Stimulated activated CD4-positive, alpha-beta T cell treated with anti-CD3 and anti-CD28 coated beads, Interleukin-12 subunit alpha, Interleukin-12 subunit beta, amount 100 ng/mL, for 24 hours (primary cell): Measurements from ENCODE around the gene SDF4.

ENCODE experiments used
- DNase-seq, 2 experiments: peaks; one replicate each; pipeline ENCODE4 v3.0.0-alpha.2; 2020; ENCODE audit warnings: low read depth in 2 of 2

The SDF4 gene, protein sequence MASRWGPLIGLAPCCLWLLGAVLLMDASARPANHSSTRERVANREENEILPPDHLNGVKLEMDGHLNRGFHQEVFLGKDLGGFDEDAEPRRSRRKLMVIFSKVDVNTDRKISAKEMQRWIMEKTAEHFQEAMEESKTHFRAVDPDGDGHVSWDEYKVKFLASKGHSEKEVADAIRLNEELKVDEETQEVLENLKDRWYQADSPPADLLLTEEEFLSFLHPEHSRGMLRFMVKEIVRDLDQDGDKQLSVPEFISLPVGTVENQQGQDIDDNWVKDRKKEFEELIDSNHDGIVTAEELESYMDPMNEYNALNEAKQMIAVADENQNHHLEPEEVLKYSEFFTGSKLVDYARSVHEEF

DNA sequence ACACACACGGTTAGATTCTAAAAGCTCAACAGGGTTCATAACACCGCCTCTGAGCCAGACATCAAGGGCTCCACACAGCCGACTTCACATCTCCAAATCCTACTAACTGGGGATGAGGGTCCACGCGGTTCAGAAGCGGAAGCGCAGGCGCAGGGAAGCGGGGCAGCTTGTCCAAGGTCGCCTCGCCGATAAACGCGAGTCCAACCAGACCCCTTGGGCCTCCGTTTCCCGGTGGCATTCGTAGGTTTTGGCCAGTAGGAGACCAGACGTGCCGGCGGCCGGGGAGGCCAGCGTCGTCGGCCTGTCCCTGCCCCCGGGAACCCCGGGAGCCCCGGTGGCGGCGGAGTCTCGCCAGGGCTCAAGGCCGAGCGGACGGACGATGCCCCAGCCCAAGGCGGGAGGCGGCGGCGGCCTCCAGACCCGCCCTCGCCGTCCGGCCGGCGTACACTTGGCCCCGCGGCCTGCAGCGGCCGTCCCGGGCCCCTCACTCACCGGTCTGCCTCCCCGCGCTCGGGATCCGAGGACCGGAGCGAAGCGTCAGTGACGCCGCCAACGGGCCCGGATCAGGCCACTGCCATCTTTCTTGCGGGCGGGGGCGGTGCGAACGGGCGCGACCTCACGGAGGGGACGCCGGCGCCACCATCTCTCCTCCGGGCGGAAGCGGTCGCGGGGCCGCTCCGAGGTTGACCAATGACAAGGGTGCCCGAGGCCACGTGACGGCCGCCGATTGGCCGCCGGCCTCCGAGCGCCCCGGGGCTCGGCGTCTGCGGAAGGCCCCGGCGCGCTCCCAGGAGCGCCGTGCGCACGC is at the start of gene SDF4:
Gene SDF4, minus strand, starts transcription at position 602 of the 808 bp plus-strand sequence. CDS start 3,229 bp downstream, outside the sequence.
- peak; percentile 93 for DNase-seq

DNA sequence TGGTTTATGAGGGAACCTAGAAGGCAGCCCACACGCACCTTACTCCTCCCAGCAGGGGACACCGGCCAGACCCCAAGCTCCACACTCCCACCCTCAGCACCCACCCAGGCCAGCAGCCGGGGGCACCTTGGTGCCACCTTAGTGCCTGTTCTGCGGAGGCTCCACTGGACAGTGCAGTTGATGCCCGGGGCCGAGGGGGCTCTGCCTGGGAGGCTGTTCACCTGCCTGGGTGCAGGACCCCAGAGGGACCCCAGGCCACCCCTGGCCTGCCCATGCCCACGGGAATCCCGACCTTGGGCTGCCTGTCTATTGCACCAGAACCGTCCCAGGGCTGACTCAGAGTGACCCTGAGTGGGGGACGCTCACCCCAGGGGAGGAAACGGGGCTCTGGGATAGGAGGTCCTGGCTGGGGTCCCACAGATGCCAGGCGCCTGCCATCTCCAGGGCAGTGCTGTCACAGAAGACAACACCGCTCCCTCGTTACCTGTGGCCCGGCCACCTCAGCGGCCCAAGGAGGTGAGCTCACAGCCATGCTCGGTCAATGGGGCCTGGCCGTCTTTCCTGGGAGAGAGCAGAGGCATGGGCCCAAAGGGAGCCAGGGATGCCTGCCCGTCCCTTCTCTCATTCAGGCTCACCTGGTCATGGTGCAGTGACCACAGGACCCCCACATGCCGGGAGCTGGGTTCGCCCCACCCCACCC is 49.1 kb upstream of the SDF4 start:
- DNase-seq, result no peak

DNA sequence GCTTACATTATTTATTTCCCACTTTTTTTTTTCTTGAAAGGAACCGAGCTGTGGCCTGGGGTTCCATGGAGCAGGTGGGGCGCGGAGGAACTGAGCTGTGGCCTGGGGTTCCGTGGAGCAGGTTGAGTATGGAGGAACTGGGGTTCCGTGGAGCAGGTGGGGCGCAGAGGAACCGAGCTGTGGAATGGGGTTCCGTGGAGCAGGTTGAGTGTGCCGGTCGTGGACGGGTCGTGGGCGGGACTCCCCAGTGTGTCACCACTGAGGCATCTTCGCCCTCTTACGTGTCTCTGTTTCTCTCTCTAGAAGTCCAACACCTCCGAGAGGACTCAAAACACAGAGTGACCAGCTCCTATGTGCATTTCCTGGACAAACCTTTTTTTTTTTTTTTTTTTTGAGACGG is 47.2 kb upstream of the SDF4 start:
- no peak for DNase-seq

DNA sequence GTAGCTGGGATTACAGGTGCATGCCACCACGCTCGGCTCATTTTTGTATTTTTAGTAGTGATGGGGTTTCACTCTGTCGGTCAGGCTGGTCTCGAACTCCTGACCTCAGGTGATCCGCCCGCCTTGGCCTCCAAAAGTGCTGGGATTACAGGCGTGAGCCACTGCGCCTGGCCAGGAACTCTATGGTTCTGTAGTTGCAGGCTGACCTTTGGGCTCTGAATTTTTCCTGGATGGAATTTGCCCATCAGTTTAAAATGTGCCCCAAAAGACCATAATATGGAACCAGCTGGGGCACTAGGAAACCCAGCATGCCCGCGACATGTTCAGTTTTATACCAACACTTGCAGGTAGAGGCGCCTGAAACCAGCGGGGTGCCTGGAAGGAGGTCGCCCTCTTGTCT is 46.8 kb upstream of the SDF4 start:
- DNase-seq, result no peak

DNA sequence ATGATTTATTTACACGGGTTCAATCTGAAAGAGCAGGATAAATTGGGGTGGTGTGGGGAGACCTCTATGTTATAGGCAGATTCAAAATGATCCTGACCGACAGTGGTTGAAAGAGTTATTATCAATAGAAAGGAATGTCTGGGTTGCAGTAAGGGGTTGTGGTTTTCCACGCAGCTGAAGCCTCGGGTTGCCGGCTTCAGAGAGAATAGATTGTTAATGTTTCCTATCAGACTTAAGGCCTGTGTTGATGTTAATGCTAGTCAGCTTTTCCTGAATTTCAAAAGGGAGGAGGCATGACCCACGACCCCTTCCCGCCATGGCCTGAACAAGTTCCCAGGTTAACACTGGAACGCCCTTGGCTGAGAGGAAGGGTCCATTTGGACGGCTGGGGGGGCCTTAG is 44.0 kb upstream of the SDF4 start:
- no peak for DNase-seq

DNA sequence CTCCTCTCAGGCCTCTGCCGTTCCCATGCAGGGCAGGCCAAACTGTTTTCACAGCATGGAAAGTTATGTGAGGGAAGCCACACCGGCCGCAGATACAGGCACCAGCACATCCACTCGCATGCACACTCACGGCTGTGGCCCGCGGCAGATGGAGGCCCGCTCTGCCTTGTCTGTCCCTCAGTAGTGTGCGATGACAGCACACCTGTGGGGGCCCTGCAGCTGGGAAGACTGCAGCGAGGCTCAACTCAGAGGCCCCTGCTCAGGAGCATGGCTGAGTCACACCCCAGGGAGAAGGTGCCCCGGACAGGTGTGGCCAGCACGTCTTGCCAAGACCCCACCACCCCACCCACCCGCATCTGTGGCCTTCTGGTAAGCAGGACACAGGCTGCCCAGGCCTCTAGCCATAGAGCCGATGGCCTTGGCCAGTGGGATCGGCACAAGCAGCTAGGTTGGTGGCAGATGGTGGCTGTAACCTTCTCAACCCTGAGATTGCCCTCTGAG is 43.2 kb upstream of the SDF4 start:
- no peak for DNase-seq

DNA sequence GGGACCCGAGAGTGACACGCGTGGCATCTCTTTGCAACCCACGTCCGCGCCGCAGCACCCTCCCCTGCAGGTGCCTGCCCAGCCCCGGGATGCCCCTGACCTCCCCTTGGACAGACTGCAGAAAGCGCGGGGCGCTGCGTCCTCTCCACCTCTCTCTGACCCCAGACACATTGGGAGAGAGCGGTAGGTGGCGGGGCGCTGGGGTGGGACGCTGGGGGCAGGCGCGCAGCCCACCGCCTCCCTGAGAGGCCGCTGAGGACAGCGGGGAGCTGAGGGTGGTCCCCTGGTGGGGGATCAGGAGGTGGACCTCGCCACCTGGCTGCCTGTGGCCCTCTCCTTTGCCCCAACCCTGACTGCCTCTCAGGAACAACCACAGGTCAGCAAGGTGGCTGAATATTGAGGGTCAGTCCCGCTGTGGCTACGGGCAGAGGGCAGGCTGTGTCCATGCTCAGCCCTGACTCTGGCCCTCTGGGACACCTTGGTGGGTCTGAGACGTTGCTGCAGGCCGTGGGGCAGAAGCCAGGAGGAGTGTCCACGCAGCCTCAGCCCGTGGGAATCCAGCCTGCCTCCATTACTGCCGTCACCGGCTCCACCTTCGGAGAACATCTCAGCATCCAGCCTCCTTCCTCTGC is 42.6 kb upstream of the SDF4 start:
- no peak for DNase-seq

DNA sequence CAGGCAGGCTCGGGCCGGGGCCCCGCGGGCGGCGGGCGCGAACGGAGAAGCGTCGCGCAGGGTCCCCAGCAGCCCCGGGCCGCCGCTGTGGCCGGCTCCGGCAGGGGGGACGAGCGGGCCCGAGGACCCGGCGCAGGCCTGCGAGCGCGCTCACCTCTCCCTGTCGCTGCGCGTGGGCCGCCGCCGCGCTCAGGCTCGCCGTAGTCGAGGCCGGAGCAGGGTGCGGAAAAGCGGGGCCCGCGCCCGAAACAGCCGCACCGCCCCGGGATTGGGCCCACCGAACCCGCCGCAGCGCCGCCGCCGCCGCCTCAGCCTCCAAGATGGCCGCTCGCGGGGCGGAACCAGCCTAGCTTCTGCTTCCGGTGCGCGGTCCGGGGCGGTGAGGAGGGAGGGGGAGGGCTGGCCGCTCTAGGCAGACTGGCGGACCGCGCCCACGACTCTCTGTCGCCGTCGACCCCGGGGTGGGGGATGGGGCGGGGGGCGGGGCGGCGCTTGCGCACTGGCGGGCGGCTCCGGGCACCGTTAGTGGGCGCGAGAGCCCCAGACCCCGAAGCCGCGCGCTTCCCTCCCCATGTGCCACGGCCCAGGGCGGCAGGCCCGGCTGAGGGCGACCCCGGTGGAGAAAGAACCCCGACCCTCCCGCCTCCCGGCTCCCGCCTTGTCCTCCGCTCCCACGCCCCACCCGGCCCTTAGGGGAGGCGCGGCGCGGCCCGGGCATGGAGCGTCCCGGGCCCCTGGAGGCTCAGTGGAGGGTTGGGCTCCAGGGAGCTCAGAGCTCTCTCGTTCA is 41.9 kb upstream of the SDF4 start, which contains the start of gene UBE2J2:
Gene UBE2J2, minus strand, starts transcription at position 343 of the 787 bp plus-strand sequence. CDS start 5,862 bp downstream, outside the sequence.
- peak; percentile 90 to 95 for DNase-seq

DNA sequence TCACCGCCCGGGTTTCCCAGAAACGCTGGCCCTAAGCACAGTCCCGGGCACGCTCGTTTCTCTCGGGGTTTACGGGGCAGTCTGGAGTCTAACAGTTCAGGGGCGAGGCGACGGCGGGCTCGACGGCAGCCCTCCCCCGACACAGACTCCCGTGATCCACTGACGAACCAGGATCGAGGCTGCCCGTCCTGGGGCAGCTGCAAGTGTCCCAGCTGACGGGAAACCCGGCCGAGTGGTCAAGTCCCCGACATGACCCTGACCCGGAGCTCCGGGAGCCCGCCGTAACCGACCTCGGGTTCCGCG is 41.4 kb upstream of the SDF4 start:
- DNase-seq, result no peak

DNA sequence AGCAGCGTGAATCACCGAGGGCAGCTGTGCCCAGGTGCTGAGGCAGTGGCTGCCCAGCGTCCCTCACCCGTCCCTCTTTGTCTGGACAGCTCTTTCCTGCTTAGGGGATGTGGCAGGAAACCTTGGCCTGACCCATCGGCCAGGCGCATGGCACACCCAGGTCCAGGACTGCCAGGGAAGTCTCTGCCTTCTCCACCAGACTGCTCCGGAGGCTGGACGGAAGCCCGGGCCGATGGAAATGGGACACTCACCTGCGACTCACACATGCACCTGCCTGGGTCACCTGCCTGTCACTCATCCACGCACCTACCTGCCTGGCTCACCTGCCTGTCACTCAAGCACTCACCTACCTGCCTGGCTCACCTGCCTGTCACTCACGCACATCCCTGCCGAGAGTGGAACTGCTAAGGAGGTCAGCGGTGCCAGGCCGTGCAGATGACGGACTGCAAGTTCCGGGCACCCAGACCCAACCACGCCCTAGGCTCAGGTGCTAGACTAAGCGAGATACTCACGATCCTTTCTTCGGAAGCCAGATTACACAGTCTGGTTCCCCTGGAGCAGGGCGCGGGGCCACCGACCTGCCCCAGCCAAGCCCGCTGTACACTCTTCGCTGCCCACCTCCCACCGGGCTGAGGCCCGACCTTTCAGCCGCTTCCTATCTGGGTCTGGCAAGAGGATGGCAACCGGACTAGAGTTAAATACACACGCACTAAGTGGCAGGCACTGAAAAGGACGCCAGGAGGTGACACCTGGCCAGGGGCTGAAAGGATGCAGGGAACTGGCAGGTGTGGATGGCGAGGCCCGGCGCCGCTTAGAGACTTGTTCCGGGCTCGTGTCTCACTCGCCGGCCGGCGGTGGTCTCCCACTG is 40.8 kb upstream of the SDF4 start:
- no peak for DNase-seq

DNA sequence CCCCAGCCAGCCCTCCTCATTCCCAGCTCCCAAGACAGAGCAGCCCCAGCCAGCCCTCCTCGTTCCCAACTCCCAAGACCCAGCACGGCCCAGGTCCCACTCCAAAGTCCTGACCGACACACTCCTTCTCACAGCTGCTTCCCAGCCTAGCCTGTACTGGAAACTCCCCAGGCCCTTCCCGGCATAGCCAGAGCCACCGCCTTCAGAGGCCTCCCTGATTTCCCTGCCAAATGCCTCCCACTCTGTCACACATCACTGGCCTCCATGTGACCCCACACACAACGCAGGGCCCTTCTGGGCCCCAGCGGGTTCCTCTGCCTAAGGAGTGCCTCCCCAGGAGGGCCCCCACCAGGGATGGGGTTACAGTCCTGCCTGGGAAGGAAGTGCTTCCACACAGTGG is 39.0 kb upstream of the SDF4 start:
- no peak for DNase-seq

DNA sequence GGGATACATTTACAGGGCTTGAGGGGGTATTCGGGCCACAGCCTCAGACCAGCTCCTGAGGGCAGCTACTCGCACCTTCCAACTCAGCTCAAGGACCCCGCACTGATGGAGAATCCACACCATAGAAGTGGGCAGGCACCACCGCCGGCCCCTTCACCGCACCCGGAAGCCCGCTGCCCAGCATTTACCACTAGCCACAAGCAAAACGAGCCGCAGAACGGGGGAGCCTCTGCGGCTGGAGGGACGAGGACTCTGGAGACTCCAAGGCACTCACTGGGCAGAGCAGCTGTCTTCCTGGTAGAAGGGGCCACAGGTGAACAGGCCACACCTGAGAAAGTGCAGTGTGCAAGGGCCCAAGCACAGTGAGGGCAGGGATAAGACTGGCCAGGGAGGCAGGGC is 36.5 kb upstream of the SDF4 start:
- no peak for DNase-seq

DNA sequence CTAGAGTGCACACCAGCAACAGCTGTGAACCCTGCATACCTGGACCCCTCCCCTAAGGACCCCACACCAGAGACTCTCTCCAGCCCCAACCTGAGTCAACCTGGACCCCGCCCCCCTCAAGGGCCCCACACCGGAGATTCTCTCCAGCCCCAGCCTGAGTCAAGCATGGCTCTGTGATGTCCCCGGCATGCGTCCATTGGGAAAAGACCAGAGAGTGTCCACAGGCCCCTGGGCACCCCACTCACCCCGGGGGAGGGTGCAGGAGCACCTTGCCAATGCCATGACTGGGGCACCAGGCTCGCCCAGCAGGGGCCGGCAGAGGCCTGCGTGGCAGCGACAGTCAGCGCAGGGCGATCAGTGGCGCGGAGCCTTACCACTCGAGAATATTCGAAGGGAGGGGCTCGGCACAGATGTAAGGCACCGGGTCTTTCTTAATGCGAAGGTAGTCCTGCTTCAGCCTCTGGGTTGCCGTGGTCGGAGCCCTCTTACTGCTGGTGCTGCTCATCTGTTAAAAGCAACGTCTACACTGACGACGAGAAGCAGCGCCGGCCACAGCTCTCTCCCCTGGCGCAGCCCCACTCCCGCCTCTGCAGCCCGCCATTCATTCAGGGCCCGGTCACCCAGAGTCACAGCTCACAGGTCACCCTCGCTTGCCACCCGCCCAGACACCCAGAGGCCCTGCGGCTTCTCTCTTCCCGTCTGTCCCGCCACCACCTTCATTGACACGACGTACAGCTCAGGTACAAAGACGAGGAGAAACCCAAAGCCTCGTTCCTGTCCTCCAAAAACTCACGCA is 35.9 kb upstream of the SDF4 start:
- no peak for DNase-seq

DNA sequence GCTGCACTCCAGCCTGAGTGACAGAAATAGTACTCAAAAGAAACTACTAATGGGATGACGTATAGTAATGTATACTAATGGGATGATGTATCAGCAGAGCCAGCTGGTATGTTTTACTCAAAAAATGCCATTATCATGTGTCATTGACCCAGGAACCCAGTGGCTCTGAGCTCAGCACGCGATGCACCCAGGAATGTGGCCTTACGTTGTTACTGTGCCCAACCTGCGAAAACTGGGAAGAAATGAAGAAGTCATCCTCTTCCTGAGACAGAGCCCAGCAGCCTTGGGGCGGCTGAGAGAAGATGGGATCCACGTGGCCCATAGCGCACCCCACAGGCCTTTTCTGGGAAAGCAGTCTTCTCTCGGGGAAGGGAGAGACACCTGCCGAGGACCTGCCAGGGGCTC is 33.1 kb upstream of the SDF4 start:
- no peak for DNase-seq

DNA sequence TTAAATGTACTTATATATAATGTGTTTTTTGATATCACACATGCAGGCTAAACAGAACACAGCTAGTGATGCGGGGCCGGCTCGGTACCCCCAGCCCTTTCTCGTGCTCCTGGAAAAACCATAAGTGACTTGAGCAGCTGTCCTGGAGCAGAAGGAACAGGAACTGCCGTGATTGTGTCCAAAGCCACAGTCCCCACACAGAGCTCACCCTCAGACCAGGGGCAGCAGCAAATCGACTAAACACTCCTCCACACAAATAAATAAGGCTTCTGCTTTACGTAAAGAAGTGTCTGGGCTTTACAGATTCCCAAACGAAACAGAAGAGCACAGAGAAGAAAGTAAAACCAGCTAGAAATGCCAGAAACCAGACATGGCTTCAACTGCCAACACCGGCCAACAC is 32.2 kb upstream of the SDF4 start:
- DNase-seq, result no peak

DNA sequence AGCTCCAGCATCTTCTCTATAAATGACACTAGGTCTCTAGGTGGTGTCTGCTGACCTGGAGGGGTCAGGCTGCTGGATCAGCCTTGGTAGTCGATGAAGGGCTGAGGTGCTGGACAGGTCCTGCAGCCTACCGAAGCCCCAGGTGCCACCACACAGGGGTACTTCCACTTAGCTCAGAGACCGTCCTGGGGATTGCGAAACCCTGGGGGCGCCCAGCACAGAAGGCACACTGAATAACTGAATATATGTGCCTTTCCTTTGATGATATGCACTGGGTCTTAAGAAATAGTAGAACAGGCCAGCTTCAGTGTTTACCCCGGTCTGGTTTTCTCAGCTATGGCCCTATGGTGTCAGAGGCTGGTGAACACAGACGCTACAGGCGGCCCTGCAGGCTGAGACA is 31.0 kb upstream of the SDF4 start:
- DNase-seq, result no peak

DNA sequence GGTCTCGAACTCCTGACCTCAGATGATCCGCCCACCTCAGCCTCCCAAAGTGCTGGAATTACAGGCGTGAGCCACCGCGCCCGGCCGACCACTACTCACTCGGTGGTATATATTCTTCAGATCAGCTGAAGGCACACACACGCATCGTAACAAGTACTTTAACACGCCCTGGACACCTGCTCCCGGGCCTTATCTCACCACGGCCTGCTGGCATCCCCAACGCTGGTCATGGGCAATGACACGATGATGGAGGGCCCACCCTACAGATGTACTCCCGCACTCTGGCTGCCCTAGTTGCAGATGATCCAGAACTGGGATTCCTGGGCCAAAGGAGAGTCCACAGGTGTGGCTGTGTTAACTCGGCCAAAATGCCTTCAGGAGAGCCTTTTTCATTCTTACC is 30.3 kb upstream of the SDF4 start:
- DNase-seq, result no peak

DNA sequence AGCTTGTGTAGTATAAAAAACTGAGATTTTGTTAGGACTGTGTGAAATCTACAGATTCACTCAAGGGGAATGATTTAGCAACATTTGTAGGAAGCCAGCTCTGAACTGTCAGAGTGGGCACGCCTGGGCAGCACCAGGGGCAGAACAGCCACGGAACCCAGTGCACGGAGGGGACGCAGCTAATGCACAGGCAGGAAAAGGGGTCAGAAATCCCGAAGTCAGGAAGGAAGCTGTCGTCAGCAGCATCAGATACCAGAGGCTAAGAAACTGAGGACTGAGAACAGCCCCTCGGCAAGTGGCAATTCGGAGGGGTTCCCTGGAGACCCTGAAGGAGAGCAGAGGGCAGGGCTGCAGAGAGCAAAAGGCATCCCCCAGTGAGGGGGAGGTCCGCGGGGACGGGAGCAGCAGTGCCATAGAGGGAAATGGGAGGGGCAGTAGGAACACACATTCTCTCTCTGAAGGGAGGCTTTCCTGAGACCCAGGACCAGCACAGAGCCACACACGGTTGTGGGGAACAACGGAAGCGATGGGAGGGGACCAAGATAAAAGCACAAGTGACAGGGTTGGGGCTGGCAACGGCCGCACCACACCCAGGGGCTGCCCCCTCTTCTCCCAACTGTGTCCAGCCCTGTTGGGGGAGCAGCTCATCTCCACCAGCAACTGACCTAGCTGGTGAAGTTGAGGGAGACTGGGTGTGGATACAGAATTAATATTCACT is 29.2 kb upstream of the SDF4 start:
- DNase-seq, result no peak
